GM23338 (cell line): ENCODE measurements around the gene ALDH1B1.
"Not testable (repeated sequence)": the region's sequence is repeated elsewhere in the genome, so short reads cannot be mapped to it uniquely, and the experiment has no call there.

ENCODE experiments used
- EZH2phosphoT487 ChIP-seq: fragments of 200-600 bp; sonication (generic); IDR thresholded peaks from one replicate; pipeline ENCODE4 v1.8.1; 2018; ENCODE audit warnings: antibody characterized with exemption; ENCODE audit not compliant: unreplicated experiment
- NANOG ChIP-seq: IDR thresholded peaks from 2 replicates; pipeline ENCODE4 v1.6.1; 2016; ENCODE audit warnings: antibody characterized with exemption, borderline replicate concordance
- TF ChIP-seq, protein P1 (sequence below), 2 experiments: fragments of 200-600 bp in 1 of 2; sonication (generic) in 1 of 2; conservative IDR thresholded peaks; 2 replicates each; pipeline versions ENCODE4 v1.5.1 to v1.6.1; 2016 to 2017; ENCODE audit warnings: antibody characterized with exemption in 2 of 2, low read depth in 2 of 2, mild to moderate bottlenecking in 2 of 2, moderate library complexity in 1 of 2
- TF ChIP-seq, protein P2 (sequence below): IDR thresholded peaks from one replicate; pipeline ENCODE4 v1.6.1; 2018; ENCODE audit warnings: antibody characterized with exemption; ENCODE audit not compliant: unreplicated experiment

DNA sequence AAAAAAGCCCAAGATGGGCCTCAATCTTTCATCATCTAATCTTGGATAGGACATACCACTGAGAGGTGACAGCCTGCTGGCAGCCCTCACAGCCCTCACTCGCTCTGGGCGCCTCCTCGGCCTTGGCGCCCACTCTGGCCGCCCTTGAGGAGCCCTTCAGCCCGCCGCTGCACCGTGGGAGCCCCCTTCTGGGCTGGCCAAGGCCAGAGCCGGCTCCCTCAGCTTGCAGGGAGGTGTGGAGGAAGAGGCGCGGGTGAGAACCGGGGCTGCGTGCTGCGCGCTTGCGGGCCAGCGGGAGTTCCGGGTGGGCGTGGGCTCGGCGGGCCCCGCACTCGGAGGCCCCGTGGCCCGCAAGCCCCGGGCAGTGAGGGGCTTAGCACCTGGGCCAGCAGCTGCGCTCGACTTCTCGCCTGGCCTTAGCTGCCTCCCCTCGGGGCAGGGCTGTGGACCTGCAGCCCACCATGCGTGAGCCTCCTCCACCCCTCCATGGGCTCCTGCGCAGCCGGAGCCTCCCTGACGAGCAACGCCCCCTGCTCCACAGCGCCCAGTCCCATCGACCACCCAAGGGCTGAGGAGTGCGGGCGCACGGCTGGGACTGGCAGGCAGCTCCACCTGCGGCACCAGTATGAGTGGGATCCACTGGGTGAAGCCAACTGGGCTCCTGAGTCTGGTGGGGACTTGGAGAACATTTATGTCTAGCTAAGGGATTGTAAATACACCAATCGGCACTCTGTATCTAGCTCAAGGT lies 15.0 kb upstream of the ALDH1B1 start:
- TF ChIP-seq EZH2phosphoT487, NANOG: not testable (repeated sequence)
- TF ChIP-seq, protein P1, sequence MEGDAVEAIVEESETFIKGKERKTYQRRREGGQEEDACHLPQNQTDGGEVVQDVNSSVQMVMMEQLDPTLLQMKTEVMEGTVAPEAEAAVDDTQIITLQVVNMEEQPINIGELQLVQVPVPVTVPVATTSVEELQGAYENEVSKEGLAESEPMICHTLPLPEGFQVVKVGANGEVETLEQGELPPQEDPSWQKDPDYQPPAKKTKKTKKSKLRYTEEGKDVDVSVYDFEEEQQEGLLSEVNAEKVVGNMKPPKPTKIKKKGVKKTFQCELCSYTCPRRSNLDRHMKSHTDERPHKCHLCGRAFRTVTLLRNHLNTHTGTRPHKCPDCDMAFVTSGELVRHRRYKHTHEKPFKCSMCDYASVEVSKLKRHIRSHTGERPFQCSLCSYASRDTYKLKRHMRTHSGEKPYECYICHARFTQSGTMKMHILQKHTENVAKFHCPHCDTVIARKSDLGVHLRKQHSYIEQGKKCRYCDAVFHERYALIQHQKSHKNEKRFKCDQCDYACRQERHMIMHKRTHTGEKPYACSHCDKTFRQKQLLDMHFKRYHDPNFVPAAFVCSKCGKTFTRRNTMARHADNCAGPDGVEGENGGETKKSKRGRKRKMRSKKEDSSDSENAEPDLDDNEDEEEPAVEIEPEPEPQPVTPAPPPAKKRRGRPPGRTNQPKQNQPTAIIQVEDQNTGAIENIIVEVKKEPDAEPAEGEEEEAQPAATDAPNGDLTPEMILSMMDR (conservative IDR thresholded peaks at IDR 0.05; ENCODE audit: low read depth in 2 of 2): not testable (repeated sequence)
- TF ChIP-seq, protein P2, sequence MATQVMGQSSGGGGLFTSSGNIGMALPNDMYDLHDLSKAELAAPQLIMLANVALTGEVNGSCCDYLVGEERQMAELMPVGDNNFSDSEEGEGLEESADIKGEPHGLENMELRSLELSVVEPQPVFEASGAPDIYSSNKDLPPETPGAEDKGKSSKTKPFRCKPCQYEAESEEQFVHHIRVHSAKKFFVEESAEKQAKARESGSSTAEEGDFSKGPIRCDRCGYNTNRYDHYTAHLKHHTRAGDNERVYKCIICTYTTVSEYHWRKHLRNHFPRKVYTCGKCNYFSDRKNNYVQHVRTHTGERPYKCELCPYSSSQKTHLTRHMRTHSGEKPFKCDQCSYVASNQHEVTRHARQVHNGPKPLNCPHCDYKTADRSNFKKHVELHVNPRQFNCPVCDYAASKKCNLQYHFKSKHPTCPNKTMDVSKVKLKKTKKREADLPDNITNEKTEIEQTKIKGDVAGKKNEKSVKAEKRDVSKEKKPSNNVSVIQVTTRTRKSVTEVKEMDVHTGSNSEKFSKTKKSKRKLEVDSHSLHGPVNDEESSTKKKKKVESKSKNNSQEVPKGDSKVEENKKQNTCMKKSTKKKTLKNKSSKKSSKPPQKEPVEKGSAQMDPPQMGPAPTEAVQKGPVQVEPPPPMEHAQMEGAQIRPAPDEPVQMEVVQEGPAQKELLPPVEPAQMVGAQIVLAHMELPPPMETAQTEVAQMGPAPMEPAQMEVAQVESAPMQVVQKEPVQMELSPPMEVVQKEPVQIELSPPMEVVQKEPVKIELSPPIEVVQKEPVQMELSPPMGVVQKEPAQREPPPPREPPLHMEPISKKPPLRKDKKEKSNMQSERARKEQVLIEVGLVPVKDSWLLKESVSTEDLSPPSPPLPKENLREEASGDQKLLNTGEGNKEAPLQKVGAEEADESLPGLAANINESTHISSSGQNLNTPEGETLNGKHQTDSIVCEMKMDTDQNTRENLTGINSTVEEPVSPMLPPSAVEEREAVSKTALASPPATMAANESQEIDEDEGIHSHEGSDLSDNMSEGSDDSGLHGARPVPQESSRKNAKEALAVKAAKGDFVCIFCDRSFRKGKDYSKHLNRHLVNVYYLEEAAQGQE: not testable (repeated sequence)
